GM18526 (cell line): ENCODE measurements around the gene VDAC1.

ENCODE experiments used
- POLR2A ChIP-seq: IDR thresholded peaks from 3 replicates; pipeline ENCODE4 v1.6.1; 2011; ENCODE audit not compliant: insufficient read length; ENCODE audit errors: extremely low read depth

The VDAC1 gene

DNA sequence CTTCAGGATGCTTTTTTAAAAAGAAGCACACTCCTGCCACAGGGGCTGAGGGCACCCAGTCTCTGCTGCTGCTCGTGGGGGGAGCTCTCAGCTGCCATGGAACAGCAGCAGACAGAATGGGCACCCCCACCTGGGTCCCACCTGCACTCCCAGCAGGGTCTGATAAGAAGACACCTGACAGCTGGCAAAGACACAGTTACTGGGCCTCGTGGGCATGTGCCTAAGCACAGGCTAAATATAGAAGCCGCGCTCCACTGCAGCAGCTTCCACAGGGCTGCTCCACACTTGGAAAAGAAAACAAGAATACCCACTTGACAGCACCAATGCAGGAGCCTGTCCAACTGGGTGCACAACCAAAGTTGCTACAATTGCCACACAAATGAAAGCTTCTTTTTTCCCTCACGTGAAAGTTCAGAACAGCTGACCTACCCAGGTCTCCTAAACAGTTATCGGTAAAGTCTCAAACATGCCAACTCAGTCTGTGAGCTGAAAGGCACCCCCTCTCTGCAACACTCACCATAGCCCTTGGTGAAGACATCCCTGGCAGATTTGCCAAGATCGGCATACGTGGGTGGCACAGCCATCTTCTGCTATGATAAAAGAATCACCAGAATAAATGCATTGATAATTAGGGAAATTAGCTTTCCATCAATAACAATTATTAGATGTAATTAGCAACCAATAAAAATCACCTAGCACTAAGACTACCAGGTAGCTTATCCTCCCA is 12.2 kb downstream of the VDAC1 start:
- no peak for TF ChIP-seq POLR2A

DNA sequence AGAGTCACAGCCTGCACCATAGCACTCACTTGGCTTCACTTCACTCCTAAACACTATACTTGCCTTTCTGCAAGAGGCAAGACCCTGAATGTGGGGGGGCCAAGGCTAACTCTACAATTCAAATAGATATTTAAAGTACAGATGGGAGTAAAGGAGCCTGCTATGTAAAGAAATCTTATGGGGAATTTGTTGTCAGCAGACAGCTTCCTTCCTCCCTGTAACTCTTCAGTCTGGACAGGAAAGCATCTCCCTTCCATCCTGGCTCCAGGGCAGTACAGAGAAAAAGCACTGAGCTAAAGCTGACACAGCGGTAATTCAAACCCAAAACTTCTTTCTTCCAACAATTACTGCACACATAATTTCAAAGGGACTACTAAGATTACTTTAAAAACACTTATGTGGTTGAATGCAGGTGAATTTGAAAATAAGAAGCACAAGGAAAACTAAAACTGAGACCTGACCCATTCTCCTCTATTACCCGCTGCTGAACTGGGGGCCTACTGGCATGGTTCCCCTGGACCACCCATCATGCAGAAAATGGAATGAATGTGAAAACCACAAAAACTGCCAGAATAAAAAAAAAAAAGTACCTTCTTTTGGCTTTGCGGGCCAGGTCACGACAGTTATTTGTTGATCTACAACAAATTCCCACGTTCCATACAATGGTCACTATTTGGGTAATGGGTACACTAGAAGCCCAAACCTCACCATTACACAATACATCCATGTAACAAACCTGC is 13.4 kb downstream of the VDAC1 start:
- TF ChIP-seq POLR2A, result no peak

DNA sequence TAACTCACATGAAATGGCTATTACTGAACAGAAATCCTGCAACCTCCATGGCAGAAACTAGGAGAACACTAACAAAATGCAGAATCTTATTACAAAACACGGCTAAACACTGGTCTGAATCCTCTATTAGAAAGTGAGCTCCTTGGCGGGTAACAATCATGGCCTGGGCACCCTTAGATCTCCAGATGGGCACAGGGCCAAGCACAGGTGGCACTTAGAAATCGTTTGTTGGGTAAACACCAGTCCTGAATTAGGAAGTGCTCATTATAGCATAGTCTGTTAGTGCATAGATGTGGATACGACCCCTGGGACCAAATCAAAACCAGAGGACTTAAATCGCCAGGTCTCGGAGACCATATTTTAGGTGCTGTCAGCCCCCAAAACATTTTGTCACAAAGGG is 14.4 kb downstream of the VDAC1 start:
- no peak for TF ChIP-seq POLR2A

DNA sequence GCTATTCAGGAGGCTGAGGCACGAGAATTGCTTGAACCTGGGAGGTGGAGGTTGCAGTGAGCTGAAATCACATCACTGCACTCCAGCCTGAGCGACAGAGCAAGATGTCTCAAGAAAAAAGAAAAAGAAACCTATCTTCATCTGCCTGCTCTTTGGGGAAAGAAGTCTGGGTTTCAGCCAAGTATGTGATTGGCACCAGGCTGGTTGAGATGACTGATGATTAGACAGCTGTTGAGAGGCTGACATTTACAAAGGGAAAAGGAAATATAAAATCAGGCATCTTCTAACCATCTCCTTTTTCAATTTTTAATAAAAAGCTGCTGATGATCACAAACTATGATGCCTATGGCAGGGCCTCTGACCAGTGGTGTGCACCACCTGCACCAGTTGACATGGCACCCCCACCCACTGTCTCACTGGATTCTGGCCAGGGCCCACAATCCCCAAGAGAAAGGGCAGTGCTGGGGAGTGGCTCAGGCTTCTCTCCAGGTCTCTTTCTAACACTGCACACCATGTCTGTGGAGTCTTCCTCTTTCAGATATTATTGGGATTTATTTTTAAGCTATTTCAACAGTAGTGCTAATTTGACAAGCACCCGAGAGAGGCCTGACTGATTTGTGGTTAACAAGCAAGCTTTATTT is 19.1 kb downstream of the VDAC1 start:
- TF ChIP-seq POLR2A, result no peak

DNA sequence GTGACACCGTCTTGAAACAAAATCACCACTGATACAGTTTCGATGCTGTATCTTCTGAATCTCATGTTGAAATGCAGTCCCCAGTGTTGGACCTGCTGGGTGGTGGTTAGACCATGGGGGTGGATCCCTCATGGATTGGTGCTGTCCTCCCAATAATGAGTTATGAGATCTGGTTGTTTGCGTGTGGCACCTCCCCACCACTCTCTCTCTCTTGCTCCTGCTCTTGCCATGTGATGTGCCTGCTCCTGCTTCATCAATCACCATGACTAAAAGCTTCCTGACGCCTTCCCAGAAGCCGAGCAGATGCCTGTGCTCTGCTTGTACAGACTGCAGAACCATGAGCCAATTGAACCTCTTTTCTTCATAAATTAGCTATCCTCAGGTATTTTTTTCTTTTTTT is 21.1 kb downstream of the VDAC1 start:
- TF ChIP-seq POLR2A, result no peak

DNA sequence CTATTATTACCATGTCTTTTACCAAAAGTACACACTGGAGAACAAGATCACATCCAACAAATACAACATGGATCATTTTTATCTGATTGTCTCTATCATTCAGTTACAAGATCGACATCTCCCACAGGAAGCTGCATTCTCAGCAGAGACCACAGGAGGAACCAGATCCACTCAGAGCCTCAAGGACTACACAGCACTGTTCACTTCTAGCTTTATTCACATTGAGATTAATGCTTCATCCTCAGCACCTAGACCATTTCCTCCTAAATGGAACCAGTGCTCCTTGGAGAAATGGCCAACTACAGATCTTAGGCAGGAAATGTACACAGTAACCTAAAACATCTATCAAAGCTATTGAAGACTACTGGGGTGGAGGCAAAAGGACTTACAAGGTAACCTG is 23.1 kb downstream of the VDAC1 start:
- TF ChIP-seq POLR2A, result no peak

DNA sequence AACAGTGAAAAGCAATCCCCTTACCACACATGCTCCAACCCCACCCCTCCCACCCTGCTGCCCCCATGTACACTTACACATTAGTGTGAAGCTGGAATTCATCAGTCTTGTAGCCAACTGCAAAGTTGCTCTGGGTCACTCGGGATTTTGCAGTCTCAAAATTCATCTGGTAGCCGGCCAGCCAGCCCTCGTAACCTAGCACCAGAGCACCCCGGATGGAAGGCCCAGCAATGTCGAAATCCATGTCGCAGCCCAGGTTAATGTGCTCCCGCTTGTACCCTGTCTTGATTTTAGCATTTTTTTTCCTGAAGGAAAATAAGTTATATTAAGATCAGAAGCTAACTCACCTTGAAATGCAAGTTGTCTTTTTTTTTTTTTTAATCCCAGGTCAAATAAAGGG is 24.1 kb downstream of the VDAC1 start:
- no peak for TF ChIP-seq POLR2A

DNA sequence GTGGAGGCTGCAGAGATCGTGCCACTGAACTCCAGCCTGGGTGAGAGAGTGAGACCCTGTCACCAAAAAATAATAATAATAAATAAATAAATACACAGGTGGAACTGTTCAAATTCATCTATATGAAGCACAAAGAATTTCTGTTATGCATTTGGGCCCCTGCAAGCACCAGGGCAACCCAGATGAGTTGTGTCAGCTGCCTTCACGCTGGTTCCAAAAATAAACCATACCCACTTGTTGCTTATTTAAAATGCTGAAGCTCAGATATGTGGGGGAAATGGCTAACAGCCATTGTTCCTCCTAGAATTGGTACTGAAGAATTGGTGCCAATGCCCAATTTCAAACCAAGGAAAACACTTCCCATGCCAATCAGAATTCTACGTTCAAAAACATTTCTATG is 25.8 kb downstream of the VDAC1 start:
- no peak for TF ChIP-seq POLR2A

DNA sequence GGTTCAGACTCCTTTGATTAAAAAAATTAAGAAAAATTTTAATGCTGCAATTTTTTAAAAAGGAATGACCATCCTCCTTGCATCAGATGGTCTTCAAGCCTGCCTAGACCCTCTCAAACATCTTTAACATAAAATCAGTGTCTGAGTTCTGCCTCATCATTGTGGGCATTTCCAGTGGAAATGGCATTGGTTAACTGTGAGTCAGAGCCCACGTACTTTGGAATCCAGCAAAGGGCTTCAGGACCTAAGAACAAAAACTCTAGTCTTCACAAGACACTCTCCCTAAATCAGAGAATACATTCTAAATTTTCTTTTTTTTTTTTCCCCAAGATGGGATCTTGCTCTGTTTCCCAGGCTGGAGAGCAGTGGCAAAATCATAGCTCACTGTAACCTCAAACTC is 26.9 kb downstream of the VDAC1 start:
- TF ChIP-seq POLR2A, result no peak

DNA sequence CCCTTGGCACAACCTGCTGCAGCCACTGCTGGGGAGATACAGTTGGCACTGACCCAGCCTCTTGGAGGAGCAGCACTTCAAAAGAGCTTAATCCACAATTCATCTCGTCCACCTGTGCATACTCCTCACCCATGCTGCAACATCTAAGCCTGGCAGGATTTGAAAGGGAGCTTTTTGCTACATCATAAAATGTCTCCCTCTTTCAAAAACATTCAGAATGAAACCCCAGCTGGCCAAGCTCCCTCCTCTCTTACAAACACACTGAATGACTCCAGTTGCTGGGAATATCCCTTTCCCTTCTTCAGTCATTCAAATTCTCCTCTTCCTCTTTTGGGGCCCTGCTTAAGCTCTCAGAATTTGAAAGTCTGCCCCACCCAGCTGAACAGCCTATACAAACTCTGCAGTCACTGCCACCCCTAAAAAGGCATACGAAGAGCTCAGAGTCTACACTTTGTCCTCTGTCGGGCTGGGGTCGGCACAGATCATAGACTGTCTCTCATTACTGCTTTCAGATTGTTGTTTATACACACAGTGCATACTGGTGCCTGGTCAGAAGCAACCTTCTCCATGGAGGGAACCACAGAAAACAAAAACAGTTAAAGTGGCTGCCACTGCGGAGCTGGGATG is 27.5 kb downstream of the VDAC1 start:
- TF ChIP-seq POLR2A, result no peak

DNA sequence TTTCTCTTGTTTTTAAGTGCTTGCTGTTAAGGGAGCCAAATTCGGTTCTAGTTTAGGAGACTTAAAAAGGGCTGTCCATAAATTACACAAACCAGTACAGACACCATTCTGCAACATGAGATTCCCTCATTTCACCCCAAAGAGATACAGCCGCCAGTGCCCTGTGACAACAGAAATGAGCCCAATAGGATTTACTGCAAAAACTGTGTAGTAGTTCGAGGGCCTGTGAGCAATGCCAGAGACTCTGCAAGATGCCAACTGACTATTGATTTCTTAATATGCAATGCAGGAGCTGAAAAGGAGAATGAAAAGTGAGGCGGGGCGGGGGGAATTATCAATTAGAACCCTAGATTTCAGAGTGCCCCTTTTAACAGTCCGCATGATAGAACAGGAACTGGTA is 30.6 kb downstream of the VDAC1 start:
- no peak for TF ChIP-seq POLR2A

DNA sequence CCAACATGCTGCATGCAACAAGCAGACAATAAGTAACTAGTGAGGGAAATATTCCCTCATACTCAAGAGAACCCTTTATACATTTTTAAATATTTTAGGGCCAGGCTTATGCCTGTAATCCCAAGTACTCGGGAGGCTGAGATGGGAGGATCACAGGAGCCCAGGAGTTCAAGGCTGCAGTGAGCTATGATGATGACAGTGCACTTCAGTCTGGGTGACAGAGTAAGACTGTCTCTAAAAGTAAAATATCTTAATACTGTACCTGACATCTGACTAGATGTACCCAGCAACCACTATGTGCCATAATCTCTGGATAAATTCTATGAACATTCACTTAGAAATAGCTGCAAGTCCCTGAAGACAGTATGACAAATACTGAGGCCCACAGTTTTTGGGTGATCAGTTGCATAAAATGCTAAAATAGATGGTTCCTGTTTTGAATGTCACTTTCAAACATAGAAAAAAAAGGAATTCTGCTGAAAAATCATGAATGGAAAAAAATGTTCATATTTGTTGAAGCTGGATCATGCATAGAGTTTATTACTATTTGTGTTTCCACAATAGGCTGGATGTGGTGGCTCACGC is 34.4 kb downstream of the VDAC1 start:
- TF ChIP-seq POLR2A, result no peak

DNA sequence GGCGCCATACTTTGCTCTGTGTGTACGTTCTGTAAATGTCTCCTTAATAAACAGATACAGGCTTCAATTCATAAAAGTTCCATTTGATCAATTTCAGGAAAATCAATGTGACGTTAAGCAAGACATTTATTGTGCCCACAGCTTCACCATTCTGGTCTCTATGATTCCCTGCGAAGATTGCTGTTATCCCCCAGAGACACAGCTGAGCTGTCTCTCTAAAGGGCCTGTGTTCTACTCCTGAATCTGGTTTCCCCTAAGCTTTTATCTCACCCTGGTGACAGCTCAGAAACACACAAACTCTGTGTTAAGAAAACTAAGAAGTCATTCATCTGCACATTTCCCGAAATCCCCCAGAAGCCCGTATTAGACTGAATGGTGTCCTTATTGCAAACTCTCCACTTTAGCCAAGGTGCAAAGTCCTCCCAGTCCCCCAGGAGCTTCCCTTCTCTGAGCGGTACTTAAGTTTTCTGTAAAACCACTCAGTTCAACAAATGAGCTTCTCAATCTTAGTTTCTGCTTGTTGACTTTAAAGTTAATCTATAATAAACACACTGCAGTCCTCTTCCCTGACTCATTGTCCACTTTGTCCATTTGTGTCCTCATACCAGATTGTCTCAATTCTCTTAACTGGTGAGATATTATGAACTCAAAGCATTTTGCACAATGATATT is 35.0 kb downstream of the VDAC1 start:
- no peak for TF ChIP-seq POLR2A

DNA sequence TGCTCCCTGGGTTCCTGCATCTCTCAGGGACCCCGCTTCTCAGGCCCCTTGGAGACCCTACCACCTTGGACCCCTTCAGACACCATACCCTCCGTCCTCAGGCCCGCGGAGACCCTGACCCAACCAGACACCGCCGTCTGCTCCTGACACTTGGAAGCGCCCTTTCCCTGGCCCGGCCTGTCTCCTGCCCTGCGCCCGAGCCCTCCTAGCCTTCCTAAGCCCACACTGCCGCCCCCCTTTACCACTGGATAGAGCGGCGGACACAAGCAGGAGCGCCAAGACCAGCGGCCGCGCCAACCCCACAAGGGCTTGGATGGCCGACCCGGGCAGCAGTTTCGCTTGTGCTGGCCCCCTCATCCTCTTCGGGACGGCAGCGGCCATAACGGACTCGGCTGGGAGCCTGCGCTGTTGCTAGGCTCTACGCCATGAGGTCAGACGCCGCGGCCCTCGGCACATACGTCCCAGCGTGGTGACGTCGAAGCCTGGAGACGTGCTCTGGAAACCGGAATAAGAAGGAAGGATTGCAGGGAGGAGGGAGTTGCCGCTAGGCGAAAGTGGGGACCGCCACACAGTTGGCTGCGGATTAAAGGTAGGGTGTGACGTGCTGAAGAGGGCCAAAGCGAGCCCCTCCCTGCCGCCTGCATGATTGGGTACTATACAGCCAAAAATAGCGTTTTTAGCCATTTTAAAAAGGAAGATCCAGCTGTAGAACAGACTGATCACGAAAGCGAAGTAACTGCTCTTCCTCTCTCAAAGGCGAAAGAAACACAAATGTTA is 36.4 kb downstream of the VDAC1 start, which contains the start of gene C5orf15:
TSS of gene C5orf15 (minus strand) at position 422 of the 777 bp plus-strand sequence. CDS start at position 381, 41 bp downstream.
- peak; percentile 81 for TF ChIP-seq POLR2A

DNA sequence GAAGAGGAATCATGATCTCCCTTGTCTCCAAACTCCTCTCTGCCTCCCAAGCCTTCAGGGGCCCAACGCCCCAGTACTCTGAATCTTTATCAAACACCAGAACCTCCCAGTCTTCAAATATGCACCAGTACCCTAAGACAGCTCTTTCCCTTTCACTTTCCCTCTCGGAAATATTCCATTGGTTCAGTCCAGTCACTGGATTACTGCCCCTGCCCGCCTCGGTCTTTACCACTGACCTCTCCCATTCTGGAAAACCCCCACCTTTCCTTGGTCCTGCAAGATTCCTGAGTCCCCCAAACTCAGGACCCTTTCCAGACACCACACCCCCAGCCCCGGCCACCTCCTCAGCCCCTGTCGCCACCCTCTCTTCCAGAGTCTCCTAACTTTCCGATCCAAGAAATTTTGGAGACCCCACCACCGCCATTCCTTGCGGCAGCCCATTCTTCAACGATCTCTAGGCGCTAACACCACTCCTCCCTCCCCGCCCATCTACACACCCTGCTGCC is 37.0 kb downstream of the VDAC1 start:
- TF ChIP-seq POLR2A, result no peak
